Measurements from ENCODE around the gene EZH1.
"Not testable (repeated sequence)": the region's sequence is repeated elsewhere in the genome, so short reads cannot be mapped to it uniquely, and the experiment has no call there.

The EZH1 gene

GRCh38 chr17:42667088-42667951 lies 77.5 kb downstream of the EZH1 start:
- no peak for DNase-seq (ENCODE audit: low spot score)

GRCh38 chr17:42666126-42666525 lies 78.7 kb downstream of the EZH1 start:
- DNase-seq (ENCODE audit: low spot score): not testable (repeated sequence)

GRCh38 chr17:42665581-42666001 lies 79.2 kb downstream of the EZH1 start:
- DNase-seq (ENCODE audit: low spot score): no peak

- DNase-seq (ENCODE audit: low spot score): no peak
Observed at GRCh38 chr17:42660692-42661345, 84.0 kb downstream of the EZH1 start.

- DNase-seq (ENCODE audit: low spot score): not testable (repeated sequence)
Observed at GRCh38 chr17:42659932-42660274, 84.9 kb downstream of the EZH1 start.

- DNase-seq (ENCODE audit: low spot score): peak; percentile 78
Observed at GRCh38 chr17:42659079-42659931, 85.5 kb downstream of the EZH1 start, which contains the start of gene TUBG2. TUBG2 (plus strand) TSS chr17:42659284; CDS start chr17:42659504, 220 bp downstream.

GRCh38 chr17:42657824-42658588 lies 86.8 kb downstream of the EZH1 start:
- no peak for DNase-seq (ENCODE audit: low spot score)

- no peak for DNase-seq (ENCODE audit: low spot score)
Observed at GRCh38 chr17:42655528-42655927, 89.3 kb downstream of the EZH1 start.

GRCh38 chr17:42653179-42654124 lies 91.4 kb downstream of the EZH1 start:
- no peak for DNase-seq (ENCODE audit: low spot score)

GRCh38 chr17:42651392-42651791 lies 93.4 kb downstream of the EZH1 start:
- no peak for DNase-seq (ENCODE audit: low spot score)
